Right hindlimb (tissue), 1 donor: ENCODE data around the gene GTF2IRD1.
"Not testable (repeated sequence)": the region's sequence is repeated elsewhere in the genome, so short reads cannot be mapped to it uniquely, and the experiment has no call there.

Experiments used
- DNase-seq: peaks from one replicate; pipeline ENCODE4 v3.0.0-alpha.2; 2018

Gene GTF2IRD1

GRCh38 chr7:74606909-74607510 is 153.3 kb downstream of the GTF2IRD1 start:
- DNase-seq, result no peak

- DNase-seq, result peak; percentile 26
These were observed 158.5 kb downstream of the GTF2IRD1 start for GRCh38 chr7:74612015-74612829.

GRCh38 chr7:74615933-74616780 is 162.5 kb downstream of the GTF2IRD1 start:
- no peak for DNase-seq

GRCh38 chr7:74617180-74617744 is 163.6 kb downstream of the GTF2IRD1 start:
- peak; percentile 57 for DNase-seq

- DNase-seq, result no peak
These were observed 165.6 kb downstream of the GTF2IRD1 start for GRCh38 chr7:74619235-74619860.

- DNase-seq, result no peak
These were observed 168.6 kb downstream of the GTF2IRD1 start for GRCh38 chr7:74622228-74622749.

GRCh38 chr7:74623135-74623534 is 169.4 kb downstream of the GTF2IRD1 start:
- no peak for DNase-seq

- no peak for DNase-seq
These were observed 171.7 kb downstream of the GTF2IRD1 start for GRCh38 chr7:74625446-74625845.

- DNase-seq, result peak; percentile 70
These were observed 174.1 kb downstream of the GTF2IRD1 start for GRCh38 chr7:74627661-74628411.

GRCh38 chr7:74632505-74632904 is 178.8 kb downstream of the GTF2IRD1 start:
- DNase-seq, result no peak

- no peak for DNase-seq
These were observed 179.8 kb downstream of the GTF2IRD1 start for GRCh38 chr7:74633451-74633921.

- no peak for DNase-seq
These were observed 184.0 kb downstream of the GTF2IRD1 start for GRCh38 chr7:74637745-74638144.

GRCh38 chr7:74650055-74650454 is 196.3 kb downstream of the GTF2IRD1 start:
- DNase-seq, result not testable (repeated sequence)

- DNase-seq, result not testable (repeated sequence)
These were observed 196.9 kb downstream of the GTF2IRD1 start for GRCh38 chr7:74650493-74651132.

GRCh38 chr7:74651133-74651504 is 197.4 kb downstream of the GTF2IRD1 start:
- DNase-seq, result not testable (repeated sequence)
